Glomerular visceral epithelial cell (primary cell): ENCODE results near the gene ZDHHC18.
A peak's percentile ranks its signal among the peaks of the same experiment; 100 is the strongest.
"Not testable (repeated sequence)": the region's sequence is repeated elsewhere in the genome, so short reads cannot be mapped to it uniquely, and the experiment has no call there.

Experiments
- DNase-seq: peaks from one replicate; pipeline ENCODE4 v3.0.0-alpha.2; 2016; ENCODE audit errors: extremely low spot score

The ZDHHC18 gene

DNA sequence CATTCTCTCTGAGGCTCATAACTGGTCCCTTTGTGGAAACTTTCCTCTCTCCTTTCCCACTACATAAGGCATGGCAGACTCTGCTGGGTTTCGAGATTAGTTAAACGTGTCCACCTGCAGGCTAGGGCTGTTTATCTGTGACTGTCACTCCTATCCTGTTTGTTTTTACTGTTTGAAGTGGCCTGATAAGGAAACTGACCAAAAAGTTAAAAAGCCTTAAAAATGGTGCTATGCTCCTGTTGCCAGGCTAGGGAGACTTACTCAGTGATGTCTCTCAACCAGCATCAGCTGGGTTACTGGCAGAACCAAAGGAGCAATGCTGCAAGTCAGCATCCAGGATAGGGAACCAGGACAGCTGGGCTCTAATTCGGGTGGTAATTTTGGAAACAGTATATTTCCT lies 34.9 kb upstream of the ZDHHC18 start:
- no peak for DNase-seq

DNA sequence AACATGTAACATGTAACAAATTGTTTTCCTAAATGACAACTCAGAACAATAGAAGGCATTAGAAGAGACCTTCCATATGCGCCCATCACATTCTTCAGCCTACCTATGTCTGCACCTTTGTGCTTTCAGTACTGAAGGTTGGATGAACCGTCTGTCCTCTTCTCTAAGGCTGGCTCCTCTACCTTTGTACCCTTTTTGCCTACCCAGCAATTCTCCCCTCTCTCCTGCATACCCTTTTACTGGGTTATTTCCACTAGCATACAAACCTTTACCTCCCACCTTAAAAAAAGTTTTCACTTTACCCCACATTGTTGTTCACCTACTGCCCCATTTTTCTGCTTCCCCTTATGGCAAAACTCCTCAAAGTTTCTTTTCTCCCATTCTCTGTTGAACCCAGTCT lies 33.6 kb upstream of the ZDHHC18 start:
- DNase-seq = no peak

DNA sequence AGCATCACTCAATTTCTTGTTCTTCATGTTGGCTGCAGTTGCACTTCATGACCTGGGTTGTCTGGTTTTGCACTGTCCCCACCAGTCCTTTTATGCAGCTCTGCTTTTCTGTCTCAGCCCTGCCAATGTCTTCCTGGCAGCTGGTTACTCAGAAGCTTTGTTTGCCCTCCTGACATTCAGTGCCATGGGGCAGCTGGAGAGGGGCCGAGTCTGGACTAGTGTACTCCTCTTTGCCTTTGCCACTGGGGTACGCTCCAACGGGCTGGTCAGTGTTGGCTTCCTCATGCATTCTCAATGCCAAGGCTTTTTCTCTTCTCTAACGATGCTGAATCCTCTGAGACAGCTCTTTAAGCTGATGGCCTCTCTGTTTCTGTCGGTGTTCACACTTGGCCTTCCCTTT lies 32.1 kb upstream of the ZDHHC18 start:
- no peak for DNase-seq

DNA sequence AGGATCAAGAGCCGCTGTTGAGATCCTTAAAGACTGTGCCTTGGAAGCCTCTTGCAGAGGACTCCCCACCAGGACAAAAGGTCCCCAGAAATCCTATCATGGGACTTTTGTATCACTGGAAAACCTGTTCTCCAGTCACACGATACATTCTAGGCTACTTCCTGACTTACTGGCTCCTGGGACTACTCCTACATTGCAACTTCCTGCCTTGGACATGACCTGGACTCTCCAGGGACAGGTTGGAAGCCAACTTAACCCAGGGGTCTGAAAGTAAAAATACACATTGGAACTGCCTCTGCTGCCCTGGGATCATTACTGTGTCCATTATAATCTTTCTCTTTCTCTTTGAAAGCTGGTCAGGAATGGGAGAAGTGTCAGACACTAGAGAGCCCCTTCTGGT lies 28.9 kb upstream of the ZDHHC18 start:
- DNase-seq = no peak

DNA sequence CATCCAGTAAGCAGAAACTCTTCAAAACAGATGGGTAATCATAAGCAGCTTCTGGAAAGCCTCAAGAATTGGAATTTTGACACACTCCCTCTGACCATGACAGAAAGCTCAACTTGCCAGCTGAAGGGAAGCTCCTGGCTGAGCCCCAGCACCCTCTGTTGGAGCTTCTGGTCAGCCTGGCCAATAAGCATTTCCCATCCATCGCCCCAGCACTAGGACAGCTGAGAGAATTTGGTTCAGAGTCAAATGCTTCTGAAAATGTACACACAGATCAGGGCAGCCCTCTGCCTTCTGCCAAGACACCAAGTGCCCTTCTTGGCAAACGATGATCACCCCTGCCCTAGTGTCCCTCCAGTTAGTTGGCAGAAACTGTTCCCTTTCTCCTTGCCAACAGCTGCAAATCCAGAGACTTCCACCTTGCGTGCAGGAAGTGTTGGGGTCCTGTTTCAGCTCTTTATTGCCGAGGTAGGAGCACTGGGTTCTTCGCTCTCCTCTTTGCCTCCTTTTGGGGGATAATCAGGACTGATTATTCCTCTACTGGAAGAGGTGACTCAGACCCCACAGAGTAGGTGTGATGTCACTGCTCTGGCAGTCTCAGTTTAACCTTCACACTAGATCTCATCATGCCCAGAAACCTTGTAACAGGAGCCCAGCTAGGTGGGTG lies 26.9 kb upstream of the ZDHHC18 start:
- DNase-seq = peak; percentile 51

DNA sequence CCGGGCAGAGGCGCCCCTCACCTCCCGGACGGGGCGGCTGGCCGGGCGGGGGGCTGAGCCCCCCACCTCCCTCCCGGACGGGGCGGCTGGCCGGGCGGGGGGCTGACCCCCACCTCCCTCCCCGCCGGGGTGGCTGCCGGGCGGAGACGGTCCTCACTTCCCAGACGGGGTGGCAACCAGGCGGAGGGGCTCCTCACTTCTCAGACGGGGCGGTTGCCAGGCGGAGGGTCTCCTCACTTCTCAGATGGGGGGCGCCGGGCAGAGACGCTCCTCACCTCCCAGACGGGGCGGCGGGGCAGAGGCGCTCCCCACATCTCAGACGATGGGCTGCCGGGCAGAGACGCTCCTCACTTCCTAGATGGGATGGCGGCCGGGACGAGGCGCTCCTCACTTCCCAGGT lies 22.6 kb upstream of the ZDHHC18 start:
- DNase-seq = not testable (repeated sequence)

DNA sequence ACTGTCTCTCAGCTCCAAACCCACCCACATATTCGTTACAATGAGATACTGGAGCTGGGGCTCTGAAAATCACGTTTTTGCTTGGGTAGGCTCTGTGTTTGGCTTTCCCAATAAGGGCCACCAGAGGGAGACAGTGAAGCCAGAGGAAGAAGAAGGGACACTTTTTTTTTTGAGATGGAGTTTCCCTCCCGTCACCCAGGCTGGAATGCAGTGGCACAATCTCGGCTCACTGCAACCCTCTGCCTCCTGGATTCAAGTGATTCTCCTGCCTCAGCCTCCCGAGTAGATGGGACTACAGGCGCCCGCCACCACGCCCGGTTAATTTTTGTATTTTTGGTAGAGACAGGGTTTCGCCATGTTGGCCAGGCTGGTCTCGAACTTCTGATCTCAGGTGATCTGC lies 16.4 kb upstream of the ZDHHC18 start:
- peak; percentile 60 for DNase-seq

DNA sequence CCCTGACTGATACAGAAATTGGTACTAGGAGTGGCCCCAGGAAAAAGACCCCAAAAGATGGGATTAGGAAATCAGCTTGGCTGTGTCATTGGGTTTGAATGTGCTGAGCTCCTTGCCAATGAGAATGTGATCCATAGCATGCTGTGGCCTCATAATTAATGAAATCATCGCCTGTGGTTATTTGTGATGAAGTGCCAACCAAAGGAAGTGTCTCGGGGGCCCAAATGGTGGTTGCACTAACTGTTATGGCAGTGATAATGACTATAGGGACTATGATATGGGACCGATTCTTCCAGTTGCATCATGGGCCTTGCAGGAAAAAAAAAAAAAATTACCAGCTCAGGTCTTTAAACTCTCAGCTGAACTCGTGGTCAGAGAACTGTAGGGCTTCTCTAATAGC lies 15.4 kb upstream of the ZDHHC18 start:
- no peak for DNase-seq

DNA sequence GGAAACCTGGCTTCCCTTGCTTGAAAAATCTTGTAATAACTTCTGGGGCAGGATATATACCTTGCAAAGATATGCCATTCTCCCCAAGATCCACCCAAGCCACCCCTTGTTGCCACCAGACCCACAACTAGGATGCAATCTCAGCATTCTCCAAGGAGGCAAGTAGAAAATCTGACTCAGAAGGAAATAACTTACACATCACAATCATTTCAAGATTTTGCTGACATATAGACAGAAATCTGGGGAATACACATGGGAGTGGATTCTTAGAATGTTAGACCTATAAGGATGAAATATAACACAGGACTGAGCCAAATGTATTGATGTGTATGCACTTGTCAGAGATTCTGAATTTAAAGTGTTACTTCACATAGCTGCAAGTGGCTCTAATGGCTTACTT lies 14.8 kb upstream of the ZDHHC18 start:
- no peak for DNase-seq

DNA sequence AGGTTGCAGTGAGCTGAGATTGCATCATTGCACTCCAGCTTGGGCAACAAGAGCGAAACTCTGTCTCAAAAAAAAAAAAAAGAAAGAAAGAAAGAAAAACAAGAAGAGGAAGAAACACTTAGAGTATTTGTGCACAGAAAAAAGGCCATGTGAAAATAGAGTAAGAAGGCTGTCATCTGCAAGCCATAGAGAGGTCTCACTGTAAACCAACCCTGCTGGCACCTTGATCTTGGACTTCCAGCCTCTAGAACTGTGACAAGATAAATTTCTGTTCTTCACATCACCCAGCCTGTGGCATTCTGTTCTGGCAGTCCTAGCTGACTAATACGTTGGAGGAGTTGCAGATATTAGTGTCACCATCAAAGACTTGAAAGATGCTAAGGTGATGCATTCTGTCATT lies 12.1 kb upstream of the ZDHHC18 start:
- DNase-seq = no peak

DNA sequence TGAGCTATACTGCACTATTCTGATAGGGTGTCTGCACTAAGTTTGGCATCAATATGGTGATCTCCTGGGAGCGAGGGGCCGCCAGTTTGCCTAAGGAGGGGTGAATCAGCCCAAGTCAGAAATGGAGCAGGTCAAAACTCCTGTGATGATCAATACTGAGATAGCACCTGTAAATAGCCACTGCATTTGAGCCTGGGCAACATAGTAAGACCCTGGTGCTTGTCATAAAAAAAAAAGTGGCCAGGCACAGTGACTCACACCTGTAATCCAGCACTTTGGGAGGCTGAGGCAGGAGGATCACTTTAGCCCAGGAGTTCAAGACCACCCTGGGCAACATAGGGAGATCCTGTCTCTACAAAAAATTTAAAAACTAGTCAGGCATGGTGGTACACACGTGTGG lies 11.6 kb upstream of the ZDHHC18 start:
- no peak for DNase-seq

DNA sequence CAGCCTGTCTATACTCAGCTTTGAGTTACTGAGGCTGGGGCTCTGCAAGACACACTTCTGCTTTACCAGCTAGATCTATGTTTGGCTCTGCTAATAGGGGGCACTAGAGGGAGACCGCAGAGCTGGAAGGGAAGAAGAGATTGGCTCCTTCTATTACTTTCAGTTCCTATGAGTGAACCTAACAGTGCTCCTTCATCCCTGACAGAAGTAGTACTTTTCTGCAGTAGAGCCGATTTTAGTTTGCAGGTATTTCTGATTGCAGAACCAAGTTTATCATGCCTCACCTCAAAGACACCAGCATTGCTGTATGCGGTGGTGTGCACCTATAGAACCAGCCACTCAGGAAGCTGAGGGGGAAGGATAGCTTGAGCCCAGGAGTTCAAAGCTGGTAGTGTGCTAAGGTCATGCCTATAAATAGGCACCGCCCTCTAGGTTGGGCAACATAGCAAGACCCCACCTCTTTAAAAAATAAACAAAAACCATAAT lies 5.7 kb upstream of the ZDHHC18 start:
- DNase-seq = no peak

DNA sequence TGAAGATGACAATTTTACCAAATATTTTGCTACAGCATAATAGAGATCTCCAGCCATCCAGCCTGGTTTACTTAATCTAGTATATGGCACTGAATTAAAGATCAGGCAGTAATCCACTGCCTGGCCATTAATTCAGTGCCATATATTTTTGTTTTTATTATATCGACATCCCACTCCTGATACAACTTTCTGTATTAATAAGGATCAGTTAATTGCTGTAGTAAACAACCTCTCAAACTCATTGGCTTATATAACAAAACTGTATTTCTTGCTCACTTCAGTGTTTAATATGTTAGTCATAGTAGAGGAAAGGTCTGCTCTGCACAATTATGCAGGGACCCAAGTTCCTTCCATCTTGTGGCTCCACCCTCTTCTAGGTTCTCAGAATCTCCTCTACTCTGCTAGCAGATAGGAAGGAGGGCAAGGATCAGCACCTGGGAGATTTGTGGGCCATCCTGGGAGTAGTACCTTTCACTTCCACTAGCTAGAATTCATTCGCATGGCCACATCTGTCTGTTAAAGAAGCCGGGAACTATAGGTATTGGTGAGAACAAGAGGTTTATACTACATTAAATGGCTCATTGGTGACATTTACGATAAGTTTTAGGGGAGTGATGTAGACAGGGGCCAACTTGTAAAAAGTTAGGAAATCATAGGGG lies 3.6 kb upstream of the ZDHHC18 start:
- DNase-seq = no peak

DNA sequence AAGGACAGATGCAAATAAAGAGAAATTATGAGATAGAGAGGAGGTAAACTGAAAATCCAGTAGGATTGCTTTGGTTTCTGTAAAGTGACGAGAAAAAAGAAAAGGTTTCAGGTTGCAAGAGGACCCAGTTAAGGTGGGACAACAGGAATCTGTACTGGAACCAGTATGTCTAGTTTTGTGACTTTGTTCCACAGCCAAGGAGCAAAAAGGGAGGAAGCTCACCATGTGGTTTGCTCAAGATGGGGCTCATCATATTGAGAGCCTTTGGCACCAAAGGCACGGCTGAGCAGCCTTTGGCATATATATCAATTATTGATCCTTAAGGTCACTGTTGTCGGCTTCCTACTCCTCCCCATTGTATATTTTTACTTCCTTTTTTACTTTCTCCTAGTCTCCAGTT lies 1.8 kb upstream of the ZDHHC18 start:
- no peak for DNase-seq

DNA sequence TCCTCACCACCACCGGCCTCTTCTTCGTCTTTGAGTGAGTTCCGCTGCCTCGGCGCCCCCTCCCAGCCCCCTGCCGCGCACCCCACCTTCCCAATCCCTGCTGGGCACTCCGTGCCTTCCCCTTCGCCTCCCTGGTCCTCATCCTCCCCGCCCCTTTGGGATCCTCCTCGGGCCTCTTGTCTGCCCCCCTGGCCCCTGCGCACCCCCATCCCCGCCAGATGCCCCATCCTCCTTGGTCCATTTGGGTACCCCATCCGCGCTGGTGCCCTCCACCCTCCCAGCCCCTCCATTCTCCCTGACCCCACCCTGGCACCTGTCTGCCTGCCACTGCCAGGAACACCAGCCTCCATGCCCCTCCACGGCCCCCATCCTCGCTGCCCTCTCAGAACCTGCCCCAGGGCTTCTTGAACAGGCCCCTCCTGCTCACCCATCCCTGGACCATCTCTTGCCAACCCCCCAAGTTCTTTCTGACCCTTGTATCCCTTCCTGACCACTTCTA lies 667 bp downstream of the ZDHHC18 start:
- no peak for DNase-seq

DNA sequence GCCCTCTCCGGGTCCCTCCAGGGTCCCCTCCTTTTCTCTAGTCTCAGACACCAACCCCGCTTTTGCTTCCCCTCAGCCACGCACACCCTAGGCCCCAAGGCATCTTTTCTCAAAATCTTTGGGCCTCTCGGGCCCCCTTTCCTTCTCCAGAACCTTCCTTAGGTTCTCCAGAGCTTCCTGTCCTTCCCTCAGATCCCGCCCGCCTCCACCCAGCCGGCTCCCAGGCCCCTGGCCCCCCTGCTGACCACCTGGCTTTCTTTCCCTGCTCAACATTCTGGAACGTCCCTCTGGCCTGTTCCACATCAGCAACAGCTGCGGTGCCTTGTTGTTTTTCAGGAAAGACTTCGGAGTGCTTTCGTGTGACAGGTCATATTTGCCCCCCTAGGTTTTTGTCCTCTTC lies 1.2 kb downstream of the ZDHHC18 start:
- DNase-seq = no peak

DNA sequence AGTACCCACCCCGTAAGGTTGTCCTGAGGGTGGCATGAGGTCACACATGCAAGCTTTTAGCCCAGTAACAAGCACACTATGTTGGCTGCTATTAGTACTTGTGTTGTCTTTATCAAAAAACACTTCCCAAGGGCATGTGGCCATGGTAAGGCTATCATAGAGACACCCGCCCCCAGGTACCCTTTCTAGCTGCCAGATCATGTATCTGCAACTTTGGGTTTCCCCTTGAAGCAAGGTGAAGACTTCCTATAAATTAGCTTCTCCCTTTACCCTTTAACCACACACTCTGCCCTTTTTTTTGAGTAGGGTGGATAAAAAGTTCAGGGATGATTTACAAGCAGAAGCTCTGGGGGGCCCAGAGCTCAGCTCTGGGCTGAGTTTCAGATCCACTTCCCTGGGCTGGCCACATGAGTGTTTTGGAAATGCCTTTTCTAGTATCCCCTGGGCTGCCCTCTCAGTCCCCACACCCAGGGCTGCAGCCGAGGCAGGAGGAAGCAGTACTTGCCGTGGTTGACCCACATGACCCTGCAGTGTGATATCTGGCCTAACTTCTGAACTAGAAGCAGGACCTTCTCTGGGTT lies 2.0 kb downstream of the ZDHHC18 start:
- DNase-seq = no peak

DNA sequence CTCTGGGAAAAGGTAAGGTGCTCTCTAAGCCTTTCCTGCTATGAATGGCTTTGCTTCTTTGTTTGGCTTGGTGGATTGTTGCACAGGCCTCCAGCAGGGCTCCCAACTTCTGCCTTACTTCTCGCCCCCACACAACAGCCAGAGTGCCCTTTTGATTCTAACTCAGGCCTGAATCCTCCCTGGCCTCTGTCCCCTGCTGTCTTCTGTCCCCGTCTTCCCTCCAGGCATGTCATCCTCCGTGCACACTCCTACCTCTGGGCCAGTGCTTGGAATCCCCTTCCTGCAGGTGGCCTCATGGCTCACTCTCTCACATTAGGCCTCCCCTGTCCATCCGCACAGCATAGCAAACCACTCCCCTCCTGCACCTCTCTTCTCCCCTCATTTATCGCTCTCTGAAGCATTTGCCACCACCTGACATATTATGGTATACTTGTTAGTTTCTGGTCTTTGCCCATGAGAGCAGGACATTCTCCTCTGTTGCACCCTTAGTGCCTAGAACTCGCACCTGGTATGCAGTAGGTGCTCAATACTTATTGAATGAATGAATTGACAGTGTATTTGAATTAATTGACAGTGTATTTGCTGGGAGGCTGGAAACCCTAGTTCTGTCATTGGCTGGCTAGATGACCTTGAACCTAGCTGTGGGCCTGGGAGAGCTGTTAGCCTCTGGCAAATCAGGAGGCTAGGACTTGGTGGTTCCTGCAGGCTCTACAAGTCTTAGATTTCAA lies 2.9 kb downstream of the ZDHHC18 start:
- DNase-seq = no peak

DNA sequence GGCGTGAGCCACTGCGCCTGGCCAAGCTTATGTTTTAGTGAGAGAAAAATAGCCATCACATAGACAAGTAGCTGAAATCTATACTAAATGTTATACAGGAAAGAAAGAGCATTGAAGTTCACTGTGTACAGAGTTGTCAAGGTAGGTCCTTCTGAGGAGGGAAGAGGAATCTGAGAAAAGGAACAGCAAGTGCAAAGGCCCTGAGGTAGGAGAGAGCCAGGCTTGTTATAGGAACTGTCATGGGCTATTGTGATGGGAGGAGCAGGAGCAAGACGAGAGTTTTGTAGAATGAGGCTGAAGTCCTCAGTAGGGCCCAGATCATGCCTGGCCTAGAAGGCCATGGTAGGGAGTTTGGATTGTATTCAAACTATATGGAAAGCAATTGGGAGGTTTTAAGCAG lies 4.6 kb downstream of the ZDHHC18 start:
- DNase-seq = no peak

DNA sequence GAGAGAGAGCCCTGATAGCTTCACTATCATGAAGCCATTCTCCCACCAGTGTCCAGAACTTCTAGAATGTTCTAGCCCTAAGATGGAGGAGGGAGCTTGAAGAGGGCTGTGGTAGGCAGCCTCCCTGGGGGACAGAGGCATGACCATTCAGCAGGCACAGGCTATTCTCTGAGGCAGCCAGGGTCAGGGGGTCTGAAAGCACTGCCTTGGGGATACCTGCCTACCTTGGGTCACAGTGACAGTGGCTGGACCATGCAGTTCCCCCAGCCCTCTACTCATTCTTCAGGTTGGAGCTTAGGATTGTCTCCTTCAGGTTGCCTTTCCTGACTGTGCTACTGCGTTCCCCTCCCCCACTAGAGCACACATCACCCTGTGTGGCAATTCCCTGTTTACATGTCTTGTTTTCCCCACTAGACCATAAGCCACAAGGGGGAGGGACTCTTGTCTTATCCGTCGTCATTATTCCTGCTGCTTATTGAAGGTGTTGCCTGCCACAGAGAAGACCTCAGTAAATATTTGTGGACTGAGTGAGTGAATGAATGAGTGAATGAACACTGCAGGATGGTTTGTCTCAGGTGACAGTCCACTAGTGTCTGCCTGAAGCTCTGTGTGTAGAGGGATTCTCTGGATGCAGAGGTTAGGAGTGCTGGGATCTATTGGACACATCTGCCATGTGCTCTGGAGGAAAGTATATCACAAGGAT lies 5.2 kb downstream of the ZDHHC18 start:
- DNase-seq = no peak

DNA sequence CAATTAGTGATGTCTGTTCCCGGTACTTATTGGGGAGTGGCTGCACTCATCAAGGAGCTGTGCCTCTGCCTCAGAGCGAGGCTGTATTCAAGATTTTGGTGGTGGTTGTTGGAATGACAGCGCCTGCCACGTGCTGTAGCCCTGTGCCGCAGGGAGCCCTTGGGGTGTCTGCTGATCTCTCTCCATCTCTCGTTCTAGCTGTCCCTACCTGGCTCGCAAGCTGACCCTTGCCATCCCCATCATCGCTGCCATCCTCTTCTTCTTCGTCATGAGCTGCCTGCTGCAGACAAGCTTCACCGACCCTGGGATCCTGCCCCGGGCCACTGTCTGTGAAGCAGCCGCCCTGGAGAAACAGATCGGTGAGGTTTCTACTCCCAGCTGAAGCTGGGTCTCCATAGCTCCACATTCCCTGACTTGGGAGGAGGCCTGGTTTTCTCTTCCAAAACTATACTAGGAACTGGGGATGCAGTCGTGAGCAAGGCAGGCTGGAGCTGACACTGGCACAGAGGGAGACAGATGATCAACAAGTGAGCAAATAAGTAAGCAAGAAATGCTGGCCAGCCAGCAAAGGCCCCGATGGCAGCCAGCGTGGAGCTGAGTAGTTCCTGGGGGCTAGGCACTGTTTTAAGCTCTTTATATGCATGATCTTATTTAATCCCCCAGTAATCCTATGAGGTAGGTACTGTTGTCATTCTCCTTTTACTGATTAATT lies 5.9 kb downstream of the ZDHHC18 start:
- DNase-seq = no peak
